Measurements from ENCODE around the gene SPEM2.
A peak's percentile ranks its signal among the peaks of the same experiment; 100 is the strongest.

SPEM2 gene

DNA sequence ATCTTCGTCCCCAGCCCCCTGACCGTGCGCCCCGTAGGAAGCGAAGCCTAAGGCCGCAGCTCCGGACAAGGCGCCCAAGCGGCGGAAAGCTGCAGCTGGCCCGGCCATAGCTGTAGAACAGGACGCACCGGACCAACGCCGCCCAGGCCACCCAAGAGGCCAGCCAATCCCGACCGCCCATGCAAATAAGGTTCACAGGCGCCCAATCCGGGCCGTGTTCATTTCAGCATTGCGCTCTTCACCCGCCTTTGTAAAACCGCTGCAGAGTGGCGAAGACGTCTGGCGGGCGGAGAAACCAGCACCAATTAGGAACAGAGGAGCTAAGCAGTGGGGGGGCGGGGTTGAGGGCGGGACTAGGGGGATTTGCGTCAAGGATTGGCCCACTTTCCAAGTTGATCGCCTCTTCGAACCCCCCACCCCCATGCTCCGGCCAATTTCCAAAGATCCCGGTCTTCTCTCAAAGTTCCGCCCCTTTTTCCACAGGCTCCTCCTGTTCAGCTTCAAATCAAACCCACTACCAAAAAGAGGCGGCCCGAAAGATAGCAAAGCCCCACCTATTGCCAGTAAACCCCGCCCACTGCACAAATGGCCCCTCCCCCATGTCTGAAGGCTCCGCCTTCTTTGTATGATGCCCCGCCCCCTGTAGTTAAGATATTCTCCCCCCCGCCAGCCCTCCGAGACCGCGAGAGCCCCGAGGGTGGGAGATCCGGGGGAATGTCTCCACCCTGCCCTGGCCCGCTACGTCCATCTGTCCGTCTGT, 21.3 kb upstream of the SPEM2 start, which contains the start of gene TMEM256:
Gene TMEM256 (minus strand): TSS at position 121 of the 760 bp plus-strand sequence. CDS start 13 bp downstream, at position 108.
- Histone ChIP-seq H3F3A (ENCODE audit: insufficient read depth) (no peaks in the 10 kb centered on the region), H4K20me1 (ENCODE audit: low read depth, low read length) (no peaks in the 10 kb centered on the region), H3K36me3 (ENCODE audit: low read length) (no peaks in the 10 kb centered on the region), H3K9me3 (ENCODE audit: insufficient read depth, low read length) (no peaks in the 10 kb centered on the region), H3K9ac (ENCODE audit: low read length) (peak within 1 kb of the TSS; percentile 86), H3K9me2 (replicated peaks; ENCODE audit: insufficient read depth, low read length) (no peaks in the 10 kb centered on the region), H3K27me3 (ENCODE audit: low read length) (no peaks in the 10 kb centered on the region), H3K27ac (ENCODE audit: low read depth, low read length) (peak within 1 kb of the TSS; percentile 54), H2AFZ (ENCODE audit: low read depth, low read length, severe bottlenecking) (peak within 1 kb of the TSS; percentile 80), H3K79me2 (ENCODE audit: insufficient read depth, low read length) (no peaks in the 10 kb centered on the region), H3K4me3 (ENCODE audit: insufficient read depth, low read length, poor library complexity, severe bottlenecking) (peak within 1 kb of the TSS; percentile 94), H3K4me2 (ENCODE audit: low read depth, low read length, poor library complexity, severe bottlenecking) (peak within 1 kb of the TSS; percentile 86)
- TF ChIP-seq, protein P1, sequence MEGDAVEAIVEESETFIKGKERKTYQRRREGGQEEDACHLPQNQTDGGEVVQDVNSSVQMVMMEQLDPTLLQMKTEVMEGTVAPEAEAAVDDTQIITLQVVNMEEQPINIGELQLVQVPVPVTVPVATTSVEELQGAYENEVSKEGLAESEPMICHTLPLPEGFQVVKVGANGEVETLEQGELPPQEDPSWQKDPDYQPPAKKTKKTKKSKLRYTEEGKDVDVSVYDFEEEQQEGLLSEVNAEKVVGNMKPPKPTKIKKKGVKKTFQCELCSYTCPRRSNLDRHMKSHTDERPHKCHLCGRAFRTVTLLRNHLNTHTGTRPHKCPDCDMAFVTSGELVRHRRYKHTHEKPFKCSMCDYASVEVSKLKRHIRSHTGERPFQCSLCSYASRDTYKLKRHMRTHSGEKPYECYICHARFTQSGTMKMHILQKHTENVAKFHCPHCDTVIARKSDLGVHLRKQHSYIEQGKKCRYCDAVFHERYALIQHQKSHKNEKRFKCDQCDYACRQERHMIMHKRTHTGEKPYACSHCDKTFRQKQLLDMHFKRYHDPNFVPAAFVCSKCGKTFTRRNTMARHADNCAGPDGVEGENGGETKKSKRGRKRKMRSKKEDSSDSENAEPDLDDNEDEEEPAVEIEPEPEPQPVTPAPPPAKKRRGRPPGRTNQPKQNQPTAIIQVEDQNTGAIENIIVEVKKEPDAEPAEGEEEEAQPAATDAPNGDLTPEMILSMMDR (IDR thresholded peaks at IDR 0.05; ENCODE audit: insufficient read depth, low read length, poor library complexity, severe bottlenecking), result no peak
- no peak for TF ChIP-seq EZH2phosphoT487 (conservative IDR thresholded peaks at IDR 0.05; ENCODE audit: low read length)

DNA sequence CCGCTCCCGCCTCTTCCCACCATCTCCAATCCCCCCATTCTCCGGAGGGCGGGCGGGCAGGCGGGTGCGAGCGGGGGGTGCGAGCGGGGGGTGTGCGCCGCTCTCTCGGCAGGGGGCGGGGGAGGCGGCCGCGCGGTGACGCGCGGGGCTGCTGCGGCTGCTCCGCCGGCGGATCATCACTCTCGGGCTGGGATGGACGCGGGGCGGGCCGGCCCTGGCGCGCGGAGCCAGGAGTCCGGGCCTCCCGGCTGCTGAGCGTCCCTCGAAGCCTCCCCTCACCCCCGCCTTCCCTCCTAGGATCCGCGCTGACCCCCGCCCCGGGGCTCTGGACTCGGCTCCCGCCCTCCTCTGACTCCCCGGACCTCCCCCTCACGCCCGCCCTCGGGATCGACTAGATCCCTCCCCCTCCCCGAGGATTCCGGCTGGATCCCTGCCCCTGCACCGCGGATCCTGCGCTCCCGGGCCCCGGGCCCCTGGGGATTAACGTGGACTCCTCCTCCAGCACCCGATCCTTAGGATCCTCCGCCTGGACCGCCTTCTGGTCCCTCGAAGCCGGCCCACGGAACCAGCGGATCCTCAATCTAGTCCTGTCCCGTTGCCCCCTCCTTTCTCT, 20.6 kb upstream of the SPEM2 start:
- H3K79me2 ChIP-seq (ENCODE audit: insufficient read depth, low read length), result no peaks in the 10 kb centered on the region
- H3K9me3 ChIP-seq (ENCODE audit: insufficient read depth, low read length), result no peaks in the 10 kb centered on the region
- peak overlapping the region; percentile 73 for H3K4me2 ChIP-seq (ENCODE audit: low read depth, low read length, poor library complexity, severe bottlenecking)
- TF ChIP-seq, protein P1 (IDR thresholded peaks at IDR 0.05; ENCODE audit: insufficient read depth, low read length, poor library complexity, severe bottlenecking), result no peak
- TF ChIP-seq EZH2phosphoT487 (conservative IDR thresholded peaks at IDR 0.05; ENCODE audit: low read length), result no peak
- no peaks in the 10 kb centered on the region for H3K36me3 ChIP-seq (ENCODE audit: low read length)
- no peaks in the 10 kb centered on the region for H4K20me1 ChIP-seq (ENCODE audit: low read depth, low read length)
- peak overlapping the region; percentile 71 for H2AFZ ChIP-seq (ENCODE audit: low read depth, low read length, severe bottlenecking)
- no peaks in the 10 kb centered on the region for H3F3A ChIP-seq (ENCODE audit: insufficient read depth)
- H3K4me3 ChIP-seq (ENCODE audit: insufficient read depth, low read length, poor library complexity, severe bottlenecking), result peak overlapping the region; percentile 94
- H3K27ac ChIP-seq (ENCODE audit: low read depth, low read length), result no peak overlapping the region
- peak overlapping the region; percentile 86 for H3K9ac ChIP-seq (ENCODE audit: low read length)
- H3K27me3 ChIP-seq (ENCODE audit: low read length), result no peaks in the 10 kb centered on the region
- H3K9me2 ChIP-seq (replicated peaks; ENCODE audit: insufficient read depth, low read length), result no peaks in the 10 kb centered on the region

DNA sequence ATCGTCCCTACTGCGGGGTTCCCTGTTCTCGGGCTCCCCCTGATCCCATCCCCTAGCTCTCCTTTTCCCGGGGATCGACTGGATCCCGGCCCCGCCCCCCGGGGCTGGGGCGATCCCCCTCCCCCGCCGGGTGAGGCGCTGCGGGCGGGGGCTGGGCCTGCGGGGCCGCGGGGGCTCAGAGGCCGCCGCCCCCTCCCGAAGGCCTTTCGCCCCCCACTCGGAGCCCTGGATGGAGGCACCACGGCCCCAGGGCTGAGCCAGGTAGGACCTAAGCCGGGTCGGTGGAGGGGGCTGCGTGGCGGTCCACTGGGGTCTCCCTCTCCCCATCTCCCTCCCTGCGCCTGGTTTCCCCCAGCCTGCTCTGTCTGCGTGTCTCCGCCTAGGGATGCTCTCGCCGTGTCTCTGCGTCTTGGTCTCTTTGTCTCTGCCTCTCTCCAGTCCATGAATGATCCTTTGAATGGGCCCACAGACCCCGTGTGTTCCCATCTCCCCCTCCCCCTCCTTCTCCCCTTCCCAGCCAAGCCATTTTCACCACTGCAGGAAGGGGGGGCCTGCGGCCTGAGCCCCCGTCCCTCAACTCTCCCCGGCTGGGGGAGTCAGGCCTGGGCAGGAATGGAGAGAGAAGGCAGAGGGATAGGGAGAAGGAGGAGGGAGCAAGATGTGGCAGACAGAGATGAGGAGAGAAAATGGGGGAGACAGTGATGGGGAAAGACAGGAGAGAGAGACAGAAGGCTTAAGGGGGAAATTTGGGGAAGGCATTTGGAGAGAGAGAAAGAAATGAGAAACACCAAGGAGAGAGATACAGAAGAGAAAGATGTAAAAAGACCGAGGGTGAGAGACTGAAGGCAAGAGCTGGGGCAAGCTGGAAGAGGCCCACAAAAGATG, 19.8 kb upstream of the SPEM2 start:
- H2AFZ ChIP-seq (ENCODE audit: low read depth, low read length, severe bottlenecking), result no peak overlapping the region
- no peaks in the 10 kb centered on the region for H3K9me2 ChIP-seq (replicated peaks; ENCODE audit: insufficient read depth, low read length)
- H3K36me3 ChIP-seq (ENCODE audit: low read length), result no peaks in the 10 kb centered on the region
- peak overlapping the region; percentile 73 for H3K4me2 ChIP-seq (ENCODE audit: low read depth, low read length, poor library complexity, severe bottlenecking)
- H3K27me3 ChIP-seq (ENCODE audit: low read length), result no peaks in the 10 kb centered on the region
- H3F3A ChIP-seq (ENCODE audit: insufficient read depth), result no peaks in the 10 kb centered on the region
- no peaks in the 10 kb centered on the region for H4K20me1 ChIP-seq (ENCODE audit: low read depth, low read length)
- H3K79me2 ChIP-seq (ENCODE audit: insufficient read depth, low read length), result no peaks in the 10 kb centered on the region
- no peak overlapping the region for H3K9ac ChIP-seq (ENCODE audit: low read length)
- TF ChIP-seq, protein P1 (IDR thresholded peaks at IDR 0.05; ENCODE audit: insufficient read depth, low read length, poor library complexity, severe bottlenecking), result no peak
- TF ChIP-seq EZH2phosphoT487 (conservative IDR thresholded peaks at IDR 0.05; ENCODE audit: low read length), result no peak
- no peak overlapping the region for H3K4me3 ChIP-seq (ENCODE audit: insufficient read depth, low read length, poor library complexity, severe bottlenecking)
- no peaks in the 10 kb centered on the region for H3K9me3 ChIP-seq (ENCODE audit: insufficient read depth, low read length)
- no peak overlapping the region for H3K27ac ChIP-seq (ENCODE audit: low read depth, low read length)

All from SU-DHL-6 (cell line).